Activated gamma-delta T cell (primary cell): ENCODE results near the gene DUSP18.
A peak's percentile ranks its signal among the peaks of the same experiment; 100 is the strongest.
"Not testable (repeated sequence)": the region's sequence is repeated elsewhere in the genome, so short reads cannot be mapped to it uniquely, and the experiment has no call there.

ENCODE experiments used
- DNase-seq: peaks from one replicate; lab custom pipeline; 2025; lab: John Stamatoyannopoulos, UW
- total RNA-seq, 2 donors: gene quantifications; one replicate each; lab custom pipeline; 2026; lab: John Stamatoyannopoulos, UW

The DUSP18 gene
- 22.5 to 22.7 reads per million in 2 donors for total RNA-seq

GRCh38 chr22:30667494-30668385 is at the start of gene DUSP18:
Gene DUSP18, minus strand, starts transcription at chr22:30667875. Its CDS starts 3,872 bp downstream, at chr22:30664003.
- peak; percentile 90 for DNase-seq

- DNase-seq = no peak
These were observed 46.4 kb upstream of the DUSP18 start for GRCh38 chr22:30714062-30714461.

GRCh38 chr22:30712094-30712493 is 44.4 kb upstream of the DUSP18 start:
- DNase-seq = no peak

GRCh38 chr22:30709980-30710379 is 42.3 kb upstream of the DUSP18 start:
- not testable (repeated sequence) for DNase-seq

GRCh38 chr22:30705710-30706651 is 38.3 kb upstream of the DUSP18 start:
- no peak for DNase-seq

GRCh38 chr22:30704978-30705377 is 37.3 kb upstream of the DUSP18 start:
- DNase-seq = no peak

- no peak for DNase-seq
These were observed 35.2 kb upstream of the DUSP18 start for GRCh38 chr22:30702856-30703255.

- DNase-seq = no peak
These were observed 34.2 kb upstream of the DUSP18 start for GRCh38 chr22:30701872-30702271.

GRCh38 chr22:30697975-30698374 is 30.3 kb upstream of the DUSP18 start:
- DNase-seq = no peak

- no peak for DNase-seq
These were observed 28.4 kb upstream of the DUSP18 start for GRCh38 chr22:30695871-30696655.

GRCh38 chr22:30695351-30695851 is 27.7 kb upstream of the DUSP18 start:
- DNase-seq = no peak

- peak; percentile 20 for DNase-seq
These were observed 27.1 kb upstream of the DUSP18 start, which contains the start of gene OSBP2 for GRCh38 chr22:30694640-30695350. Gene OSBP2, plus strand, starts transcription at chr22:30694874. Its CDS starts 36 bp downstream, at chr22:30694910.

GRCh38 chr22:30694171-30694639 is 26.5 kb upstream of the DUSP18 start:
- peak; percentile 30 for DNase-seq

GRCh38 chr22:30691204-30691603 is 23.5 kb upstream of the DUSP18 start:
- DNase-seq = no peak

- DNase-seq = no peak
These were observed 21.9 kb upstream of the DUSP18 start for GRCh38 chr22:30689622-30690021.

GRCh38 chr22:30687358-30687757 is 19.7 kb upstream of the DUSP18 start:
- DNase-seq = no peak

- DNase-seq = no peak
These were observed 17.5 kb upstream of the DUSP18 start for GRCh38 chr22:30685178-30685577.

- no peak for DNase-seq
These were observed 14.2 kb upstream of the DUSP18 start for GRCh38 chr22:30681831-30682230.

- no peak for DNase-seq
These were observed 13.5 kb upstream of the DUSP18 start for GRCh38 chr22:30680991-30681770.
